H1 (cell line): Measurements from ENCODE around the gene TMEM18. TPM values are rescaled to one million over a fixed set of nuclear protein-coding genes. Genes with fewer than 3 reads are reported as not detected.

ENCODE experiments used
- BACH1 ChIP-seq: IDR thresholded peaks from 2 replicates; pipeline ENCODE4 v1.6.1; 2012; ENCODE audit warnings: low read length, improper control_type of control experiment
- BRCA1 ChIP-seq: IDR thresholded peaks from 2 replicates; pipeline ENCODE4 v1.6.1; 2012; ENCODE audit warnings: low read depth, low read length, improper control_type of control experiment
- CBX5 ChIP-seq: fragments of 300-800, 300-1000 bp; sonication (generic); IDR thresholded peaks from 2 replicates; pipeline ENCODE4 v1.7.1; 2016; ENCODE audit warnings: antibody characterized with exemption, low read length, low read depth
- CHD7 ChIP-seq: fragments of 300-600 bp; sonication (generic); IDR thresholded peaks from 2 replicates; pipeline ENCODE4 v1.7.1; 2012; ENCODE audit warnings: low read length, moderate library complexity, mild to moderate bottlenecking, inconsistent platforms; ENCODE audit not compliant: insufficient replicate concordance
- EP300 ChIP-seq, 2 experiments: IDR thresholded peaks; 1 replicate in 1 of 2; 2 replicates in 1 of 2; pipeline ENCODE4 v1.6.1; 2011 to 2012; ENCODE audit warnings: low read depth in 2 of 2, low read length in 2 of 2, mild to moderate bottlenecking in 2 of 2, borderline replicate concordance in 1 of 2, inconsistent platforms in 1 of 2, moderate library complexity in 1 of 2
- HDAC2 ChIP-seq, 2 experiments: fragments of 300-600 bp in 1 of 2; sonication (generic) in 1 of 2; IDR thresholded peaks; 2 replicates each; pipeline ENCODE4 v1.6.1; 2011 to 2012; ENCODE audit warnings: low read depth in 2 of 2, low read length in 2 of 2, mild to moderate bottlenecking in 2 of 2, moderate library complexity in 2 of 2, borderline replicate concordance in 1 of 2, inconsistent platforms in 1 of 2
- RNF2 ChIP-seq: fragments of 200-900, 300-1000 bp; sonication (generic); IDR thresholded peaks from 2 replicates; pipeline ENCODE4 v1.7.1; 2016; ENCODE audit warnings: borderline replicate concordance, low read depth, mild to moderate bottlenecking, antibody characterized with exemption, low read length; ENCODE audit not compliant: poor library complexity, severe bottlenecking; ENCODE audit errors: missing control alignments
- SIN3A ChIP-seq, 2 experiments: IDR thresholded peaks in 1 of 2; conservative IDR thresholded peaks in 1 of 2; 2 replicates each; pipeline ENCODE4 v1.6.1; 2011 to 2012; ENCODE audit warnings: low read length in 2 of 2, improper control_type of control experiment in 1 of 2, low read depth in 1 of 2, mild to moderate bottlenecking in 1 of 2
- SIRT6 ChIP-seq: IDR thresholded peaks from one replicate; pipeline ENCODE4 v1.7.1; 2012; ENCODE audit warnings: low read length, inconsistent platforms
- SP4 ChIP-seq: IDR thresholded peaks from 2 replicates; pipeline ENCODE4 v1.6.1; 2012; ENCODE audit warnings: low read length, inconsistent platforms
- TBP ChIP-seq: IDR thresholded peaks from 2 replicates; pipeline ENCODE4 v1.6.1; 2011; ENCODE audit warnings: low read depth, low read length, improper control_type of control experiment
- polyA plus RNA-seq, 7 experiments: library from polyadenylated mRNA; depleted of rRNA in 3 of 7; stranded (reverse) in 5 of 7; unstranded in 2 of 7; fragments of >200 nt in 5 of 7; fragments of 200-250 nt in 2 of 7; gene quantifications; 1 replicate in 5 of 7; 2 replicates in 1 of 7; 4 replicates in 1 of 7; pipeline versions ENCODE4 v1.2.1 to v1.2.3, GENCODE V29; 2011 to 2013; ENCODE audit warnings: missing spikeins in 2 of 7, mixed read lengths in 2 of 7
- total RNA-seq: library from RNA; stranded (reverse); fragmentation: NEBNext Ultra II Directional; extraction: Animal tissue kit (Norgen Biotek cat#: 25700); gene quantifications from 2 replicates; pipeline ENCODE4 v1.2.1, GENCODE V29; 2021

Gene TMEM18
- total and polyA plus RNA-seq, 2 of the 8 experiments (the other 6 are each of a cell fraction or from before 2014, with no cell fraction given), result 22.4 to 27.1 TPM

GRCh38 chr2:705971-706511 is 28.8 kb upstream of the TMEM18 start (continued):
- TF ChIP-seq CHD7 (no peak), EP300 (IDR thresholded peaks at IDR 0.05; ENCODE audit: borderline replicate concordance in 1 of 2, low read depth in 2 of 2, low read length in 2 of 2) (no peak), HDAC2 (IDR thresholded peaks at IDR 0.05; ENCODE audit: borderline replicate concordance in 1 of 2, low read depth in 2 of 2, low read length in 2 of 2) (no peak), TBP (no peak), CBX5 (no peak), BACH1 (no peak), RNF2 (no peak), SP4 (no peak), SIRT6 (no peak), BRCA1 (no peak), SIN3A (conservative IDR thresholded peaks at IDR 0.05 in 1 of 2, IDR thresholded peaks at IDR 0.05 in 1 of 2; ENCODE audit: low read depth in 1 of 2, low read length in 2 of 2) (no peak)
